Measurements from ENCODE around the gene MADCAM1.

MADCAM1 gene

GRCh38 chr19:508204-509150, 12.2 kb downstream of the MADCAM1 start:
- no peak for DNase-seq (ENCODE audit: low read depth)

- DNase-seq (ENCODE audit: low read depth): peak; percentile 88
Observed at GRCh38 chr19:510606-511100, 14.4 kb downstream of the MADCAM1 start.

DNA sequence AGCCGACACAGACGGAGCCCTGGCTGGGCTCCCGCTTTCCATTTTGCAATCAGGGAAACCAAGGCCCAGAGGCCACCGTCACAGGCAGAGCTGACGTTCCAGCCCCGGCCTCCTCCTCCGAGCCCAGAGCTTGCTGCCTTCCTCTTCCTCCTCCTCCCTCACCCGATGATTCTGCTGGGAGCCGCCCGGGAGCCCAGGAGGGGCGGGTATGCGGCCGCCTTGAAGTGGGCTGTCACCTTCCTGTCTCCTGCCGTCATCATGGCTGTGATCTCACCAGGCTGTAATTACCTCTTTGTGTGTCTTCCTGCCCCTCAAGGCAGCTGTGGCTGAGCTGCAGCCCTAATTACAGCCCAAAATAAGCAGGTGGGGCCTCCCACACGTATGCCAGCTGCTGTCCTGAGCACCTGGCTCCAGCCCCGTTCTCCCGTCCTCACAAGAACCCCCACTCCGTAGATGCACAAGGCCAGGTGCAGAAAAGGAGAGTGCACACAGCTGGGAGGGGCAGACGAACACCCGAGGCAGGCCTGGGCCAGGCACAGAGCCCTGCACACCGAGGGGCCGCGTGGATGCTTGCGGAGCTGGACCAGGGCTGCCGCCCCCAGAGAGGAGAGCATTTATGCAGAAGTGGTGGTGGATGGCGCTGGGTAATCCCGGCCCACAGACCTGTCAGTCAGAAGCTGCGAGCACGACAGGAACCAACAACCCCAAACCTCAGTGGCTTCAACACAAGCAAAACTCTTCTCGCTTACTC, 15.0 kb downstream of the MADCAM1 start:
- DNase-seq (ENCODE audit: low read depth): peak; percentile 52

DNA sequence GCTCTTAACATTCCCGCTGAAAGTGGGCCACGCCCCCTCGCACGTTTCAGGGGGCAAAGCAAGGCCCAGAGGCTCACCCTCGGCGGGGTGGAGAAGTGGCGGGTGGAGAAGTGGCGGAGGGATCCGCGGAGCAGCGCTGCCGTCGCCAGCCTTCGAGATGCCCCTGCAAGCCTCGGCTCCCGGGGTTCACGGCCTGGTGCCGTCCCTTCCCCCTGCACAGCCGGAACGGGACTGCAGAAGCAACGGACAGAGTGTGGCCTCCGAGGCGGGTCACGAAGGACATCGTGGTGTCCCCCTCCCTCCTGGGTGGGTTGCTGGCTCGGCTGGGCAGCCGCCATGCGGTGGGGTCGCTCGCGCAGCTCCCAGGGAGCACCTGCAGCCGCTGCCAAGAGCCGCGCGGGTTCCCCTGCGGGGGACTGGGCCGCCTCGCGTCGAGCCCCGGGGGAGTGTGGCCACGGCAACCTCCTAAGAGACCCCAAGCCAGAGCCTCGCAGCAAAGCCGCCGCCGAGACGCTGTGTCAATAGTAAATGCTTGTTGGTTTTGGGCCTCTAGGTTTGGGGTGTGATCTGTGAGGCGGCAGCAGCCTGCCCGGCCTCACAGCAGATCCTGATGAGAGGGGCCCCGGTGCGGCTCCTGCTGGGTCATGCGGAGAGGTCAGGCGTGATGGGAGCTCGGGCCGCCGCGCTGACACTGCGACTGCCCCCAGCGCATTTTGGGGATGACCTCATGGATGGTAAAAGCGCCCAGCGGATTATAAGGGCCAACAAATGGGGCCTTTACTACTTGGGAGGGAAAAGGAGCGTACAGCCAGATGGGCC, 16.5 kb downstream of the MADCAM1 start:
- no peak for DNase-seq (ENCODE audit: low read depth)

DNA sequence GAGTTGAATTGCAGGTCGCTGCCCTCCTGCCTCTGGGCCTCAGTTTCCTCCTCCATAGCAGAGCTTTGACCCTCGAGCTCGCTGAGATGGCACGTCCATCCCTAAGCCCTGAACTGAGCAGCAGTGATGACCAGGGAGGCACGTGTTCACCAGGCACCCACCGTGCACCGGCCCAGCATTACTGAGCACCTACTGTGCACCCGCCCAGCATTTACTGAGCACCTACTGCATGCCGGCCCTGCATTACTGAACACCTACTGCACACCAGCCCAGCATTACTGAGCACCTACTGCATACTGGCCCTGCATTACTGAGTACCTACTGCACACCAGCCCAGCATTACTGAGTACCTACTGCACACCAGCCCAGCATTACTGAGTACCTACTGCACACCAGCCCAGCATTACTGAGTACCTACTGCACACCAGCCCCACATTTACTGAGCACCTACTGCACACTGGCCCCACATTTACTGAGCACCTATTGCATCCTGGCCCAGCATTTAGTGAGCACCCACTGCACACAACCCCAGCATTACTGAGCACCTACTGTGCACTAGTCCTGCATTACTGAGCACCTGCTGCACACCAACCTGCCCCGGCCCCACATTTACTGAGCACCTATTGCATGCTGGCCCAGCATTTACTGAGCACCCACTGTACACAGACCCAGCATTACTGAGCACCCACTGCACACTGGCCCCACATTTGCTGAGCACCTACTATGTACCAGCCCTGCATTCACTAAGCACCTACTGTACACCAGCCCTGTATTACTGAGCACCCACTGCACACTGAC, 17.3 kb downstream of the MADCAM1 start:
- no peak for DNase-seq (ENCODE audit: low read depth)

- no peak for DNase-seq (ENCODE audit: low read depth)
Observed at GRCh38 chr19:514166-514663, 17.9 kb downstream of the MADCAM1 start.

- no peak for DNase-seq (ENCODE audit: low read depth)
Observed at GRCh38 chr19:517721-518597, 21.7 kb downstream of the MADCAM1 start.

GRCh38 chr19:518598-519231, 22.4 kb downstream of the MADCAM1 start:
- DNase-seq (ENCODE audit: low read depth): no peak

DNA sequence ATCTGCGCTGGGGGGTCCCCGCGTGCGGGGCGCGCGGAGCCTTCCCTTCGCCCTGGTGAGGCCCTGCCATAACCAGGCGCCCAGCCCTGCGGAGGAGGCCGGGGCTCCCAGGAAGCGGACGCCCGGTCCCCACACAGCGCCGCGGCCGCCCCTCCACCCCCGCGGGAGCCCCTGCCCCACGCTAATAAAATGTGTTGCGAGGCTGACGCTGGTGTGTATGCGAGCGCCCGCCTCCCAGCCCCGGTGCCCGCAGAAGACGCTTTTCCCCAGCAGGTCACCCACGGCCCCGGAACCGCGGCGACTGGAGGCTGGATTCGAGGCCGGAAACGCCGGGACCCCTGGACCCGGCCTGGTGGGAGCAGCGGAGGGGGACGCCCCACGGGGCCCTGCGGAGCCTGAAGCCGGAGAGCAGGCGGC, 23.2 kb downstream of the MADCAM1 start:
- no peak for DNase-seq (ENCODE audit: low read depth)

DNA sequence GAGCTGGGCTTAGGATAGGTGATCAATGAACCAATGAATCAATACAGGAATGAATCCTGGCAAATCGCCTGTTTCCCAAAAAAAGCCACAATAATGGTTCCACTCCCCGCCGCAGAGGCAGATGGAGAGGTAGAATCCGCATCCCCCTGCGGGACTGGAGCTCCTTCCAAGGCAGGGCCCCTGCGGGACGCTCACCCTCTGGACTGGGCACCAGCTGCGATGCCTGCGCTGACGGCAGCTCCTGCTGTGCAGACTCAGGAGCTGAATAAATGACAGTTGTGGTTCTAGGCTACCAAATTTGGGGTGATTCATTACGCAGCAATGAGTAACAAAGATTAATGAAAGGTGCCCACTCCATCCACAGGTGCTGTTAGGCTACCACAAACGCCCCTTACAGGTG, 26.4 kb downstream of the MADCAM1 start:
- no peak for DNase-seq (ENCODE audit: low read depth)

DNA sequence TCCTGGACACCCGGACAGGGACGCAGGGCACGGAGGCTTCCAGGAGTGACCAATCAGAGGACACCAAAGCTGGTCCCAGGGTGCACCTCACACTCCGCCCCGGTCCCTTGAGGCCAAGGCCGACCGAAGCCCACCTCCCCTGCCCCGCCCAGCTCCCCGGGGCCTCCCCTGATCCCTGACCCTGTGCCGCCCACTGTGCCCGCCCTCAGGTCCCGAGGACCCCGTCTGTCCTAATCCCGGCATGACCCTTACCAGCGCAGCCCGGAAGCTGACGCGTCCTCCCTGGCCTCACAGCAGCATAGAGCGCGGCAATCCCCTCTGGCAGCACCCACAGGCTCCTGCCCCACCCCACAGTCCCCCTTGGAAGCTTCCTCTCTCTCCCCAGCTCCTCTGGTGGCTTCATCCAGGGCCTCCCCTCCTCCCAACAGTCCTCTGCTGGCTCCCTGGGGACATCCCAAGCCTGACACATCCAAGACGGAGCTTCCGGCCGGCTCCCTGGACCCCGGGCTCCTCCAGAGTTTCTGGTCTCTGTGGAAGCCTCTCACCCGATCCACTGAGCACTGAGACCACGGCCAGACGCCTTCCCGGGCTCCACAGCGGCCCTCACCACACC, 27.9 kb downstream of the MADCAM1 start:
- no peak for DNase-seq (ENCODE audit: low read depth)

DNA sequence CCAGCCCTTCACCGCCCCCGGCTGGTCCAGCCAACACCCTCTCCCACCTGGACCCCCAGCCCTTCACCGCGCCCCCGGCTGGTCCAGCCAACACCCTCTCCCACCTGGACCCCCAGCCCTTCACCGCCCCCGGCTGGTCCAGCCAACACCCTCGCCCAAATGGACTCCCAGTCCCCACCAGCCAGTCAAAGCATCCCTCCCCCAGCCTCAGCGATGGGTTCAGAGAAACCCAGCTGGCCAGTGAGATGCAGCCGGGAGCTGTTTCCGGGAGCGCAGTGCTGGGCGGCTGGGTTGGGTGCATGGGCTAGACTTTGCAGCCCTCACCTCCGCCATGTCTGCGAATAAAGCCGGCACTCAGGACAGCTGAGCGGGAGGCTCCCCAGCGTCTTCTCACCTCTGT, 28.7 kb downstream of the MADCAM1 start:
- DNase-seq (ENCODE audit: low read depth): no peak

DNA sequence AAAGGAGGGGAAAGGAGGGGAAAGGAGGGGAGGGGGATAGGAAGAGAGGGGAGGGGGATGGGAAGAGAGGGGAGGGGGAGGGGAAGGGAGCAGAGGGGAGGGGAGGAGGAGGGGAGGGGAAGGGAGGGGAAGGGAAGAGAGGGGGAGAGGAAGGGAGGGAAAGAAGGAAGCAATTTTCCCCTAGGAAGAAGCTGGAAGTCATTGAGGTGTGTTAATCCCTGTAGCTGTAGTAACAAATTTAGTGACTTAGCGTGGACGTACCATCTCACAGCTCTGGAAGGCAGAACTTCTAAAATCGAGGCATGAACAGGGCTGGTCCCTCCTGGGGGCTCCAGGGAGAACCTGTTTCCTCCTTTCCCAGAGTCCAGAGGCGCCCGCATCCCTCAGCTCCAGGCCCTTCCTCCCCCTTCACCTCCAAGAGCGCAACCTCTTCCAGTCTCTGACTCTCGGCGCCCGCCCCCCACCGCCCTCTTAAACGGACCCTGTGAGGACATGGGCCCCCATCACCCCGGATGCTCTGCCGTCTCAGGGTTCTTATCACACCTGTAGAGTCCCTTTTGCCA, 29.7 kb downstream of the MADCAM1 start:
- DNase-seq (ENCODE audit: low read depth): no peak

DNA sequence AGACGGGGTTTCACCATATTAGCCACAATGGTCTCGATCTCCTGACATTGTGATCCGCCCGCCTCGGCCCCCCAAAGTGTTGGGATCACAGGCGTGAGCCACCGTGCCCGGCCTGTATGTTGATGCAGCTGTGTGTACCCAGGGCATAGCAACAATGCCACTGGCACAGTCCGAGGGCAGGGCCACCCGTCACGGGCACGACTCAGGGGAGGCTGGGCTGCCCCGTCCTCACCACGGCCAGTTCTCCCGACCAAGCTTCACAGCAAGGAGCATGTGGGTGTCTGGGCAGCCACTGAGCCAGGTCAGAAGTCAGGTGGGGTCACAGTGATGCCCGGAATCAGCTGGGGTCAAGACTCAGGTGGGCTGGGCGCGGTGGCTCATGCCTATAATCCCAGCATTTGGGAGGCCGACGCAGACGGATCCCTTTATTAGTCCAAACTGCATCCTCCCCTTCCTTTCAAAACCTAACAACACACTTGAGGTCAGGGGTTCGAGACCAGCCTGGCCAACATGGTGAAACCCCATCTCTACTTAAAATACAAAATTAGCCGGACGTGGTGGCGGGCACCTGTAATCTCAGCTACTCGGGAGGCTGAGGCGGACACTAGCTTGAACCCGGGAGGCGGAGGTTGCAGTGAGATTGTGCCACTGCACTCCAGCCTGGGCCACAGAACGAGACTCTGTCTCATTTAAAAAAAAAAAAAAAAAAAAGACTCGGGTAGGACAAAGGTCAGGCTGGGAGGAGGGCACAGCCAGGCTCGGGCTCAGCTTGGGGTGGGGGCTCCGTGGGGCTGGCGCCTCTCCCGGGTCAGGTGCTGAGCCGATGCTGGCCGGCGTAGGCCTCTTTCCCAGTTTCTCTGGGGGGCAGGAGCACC, 34.1 kb downstream of the MADCAM1 start:
- DNase-seq (ENCODE audit: low read depth): no peak

DNA sequence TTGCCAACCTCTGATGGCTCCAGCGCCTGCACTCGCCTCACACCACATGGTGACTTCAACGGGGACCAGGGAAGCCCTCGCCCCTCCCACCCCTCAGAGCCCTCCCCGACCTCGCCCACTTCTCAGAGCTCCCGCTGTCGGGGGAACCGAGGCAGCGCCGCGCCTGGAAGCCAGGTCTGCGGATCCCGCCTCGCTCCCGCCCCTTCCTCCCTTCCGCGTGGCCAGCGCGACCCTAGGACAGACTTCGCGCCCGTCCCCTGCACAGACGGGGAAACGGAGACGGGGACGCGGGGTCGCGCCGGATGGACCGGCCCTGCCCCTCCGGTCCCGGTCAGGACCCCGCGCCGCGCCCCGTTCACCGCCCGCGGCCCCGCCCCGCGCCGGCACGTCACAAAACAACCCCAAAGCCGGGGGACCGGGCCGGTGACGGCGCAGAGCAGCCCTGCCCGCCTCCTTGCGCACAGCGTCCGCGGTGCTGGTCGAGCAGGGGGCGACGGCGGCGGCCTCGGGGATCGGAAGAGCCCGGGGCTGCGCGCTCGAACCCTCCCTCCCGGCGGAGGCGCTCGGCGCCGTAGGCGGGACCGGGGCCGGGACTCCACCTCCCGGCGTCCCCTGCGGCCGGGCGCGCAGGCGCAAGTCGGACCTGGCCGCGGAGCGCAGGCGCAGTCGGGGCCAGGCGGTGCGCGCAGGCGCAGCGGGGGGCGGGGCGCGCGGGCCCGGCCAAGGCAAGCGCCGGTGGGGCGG, 34.9 kb downstream of the MADCAM1 start:
- peak; percentile 70 for DNase-seq (ENCODE audit: low read depth)

- DNase-seq (ENCODE audit: low read depth): no peak
Observed at GRCh38 chr19:531753-532560, 35.7 kb downstream of the MADCAM1 start, which contains the start of gene CDC34. Gene CDC34, plus strand, starts transcription at chr19:531760. Its CDS starts 172 bp downstream, at chr19:531932.
